Activated T-helper 2 cell treated with anti-CD3 and anti-CD28 coated beads, Interferon-gamma antibody, Interleukin-2, Interleukin-4, amounts not matched to agents 10 μg/mL and 5 μg/mL and 100 μg/mL, durations not matched to agents 14 hours and 24 hours and 36 hours (primary cell): Measurements from ENCODE around the gene CPA2. TPM values are rescaled to one million over a fixed set of nuclear protein-coding genes. Genes with fewer than 3 reads are reported as not detected.

Experiments used
- DNase-seq: peaks from one replicate; pipeline ENCODE4 v3.0.0; 2021; ENCODE audit warnings: low spot score
- H3K27ac Mint-ChIP-seq: one replicate; pipeline ENCODE4 v1.8.0; 2021; ENCODE audit warnings: mixed read lengths
- H3K27me3 Mint-ChIP-seq: one replicate; pipeline ENCODE4 v1.8.0; 2021; ENCODE audit warnings: low read depth, mixed read lengths
- H3K36me3 Mint-ChIP-seq: one replicate; pipeline ENCODE4 v1.8.0; 2021; ENCODE audit warnings: low read depth, mixed read lengths
- H3K4me1 Mint-ChIP-seq: one replicate; pipeline ENCODE4 v1.8.0; 2021; ENCODE audit warnings: low read depth, mixed read lengths
- H3K4me3 Mint-ChIP-seq: one replicate; pipeline ENCODE4 v1.8.0; 2021; ENCODE audit warnings: low read depth, mild to moderate bottlenecking, moderate library complexity, mixed read lengths
- H3K9me3 Mint-ChIP-seq: one replicate; pipeline ENCODE4 v1.8.0; 2021; ENCODE audit warnings: mixed read lengths
- intact Hi-C: fragments of 100-400 bp; cut with micrococcal nuclease; formaldehyde crosslinking; loops from one replicate; pipeline ENCODE4 v1.15.1; 2023
- total RNA-seq: library from RNA; stranded (reverse); gene quantifications from 2 replicates; pipeline ENCODE4 v1.2.3, GENCODE V29; 2022

CPA2 gene
- total RNA-seq, 1 donor from 2014 or later = 0.14 TPM

DNA sequence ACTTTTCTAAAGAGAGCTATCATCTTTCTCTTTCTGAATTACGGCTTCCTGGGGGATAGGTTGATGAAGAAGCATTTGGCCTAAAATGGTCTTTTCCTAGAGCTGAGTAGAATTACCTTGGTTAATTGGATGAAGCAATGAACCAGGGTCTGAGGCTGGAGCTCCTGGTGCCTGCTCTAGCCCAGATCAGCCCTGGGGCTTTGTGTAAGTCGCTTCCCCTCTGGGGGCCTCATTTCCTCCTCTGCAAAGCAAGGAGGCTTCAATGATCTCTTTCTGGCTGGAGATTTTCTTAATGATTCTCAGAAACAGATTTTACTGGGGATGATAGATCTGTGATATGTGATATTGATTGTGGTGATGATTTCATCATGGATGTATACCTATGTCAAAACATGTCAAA lies 3.5 kb upstream of the CPA2 start:
- no peaks in the 10 kb centered on the region for H3K27me3 Mint-ChIP-seq
- intact Hi-C loops = no loop called here
- H3K4me1 Mint-ChIP-seq = no peaks in the 10 kb centered on the region
- DNase-seq = no peak
- H3K27ac Mint-ChIP-seq = no peak overlapping the region
- H3K4me3 Mint-ChIP-seq = no peak overlapping the region
- peaks cover 8% of the 10 kb centered on the region for H3K9me3 Mint-ChIP-seq
- H3K36me3 Mint-ChIP-seq = no peaks in the 10 kb centered on the region

DNA sequence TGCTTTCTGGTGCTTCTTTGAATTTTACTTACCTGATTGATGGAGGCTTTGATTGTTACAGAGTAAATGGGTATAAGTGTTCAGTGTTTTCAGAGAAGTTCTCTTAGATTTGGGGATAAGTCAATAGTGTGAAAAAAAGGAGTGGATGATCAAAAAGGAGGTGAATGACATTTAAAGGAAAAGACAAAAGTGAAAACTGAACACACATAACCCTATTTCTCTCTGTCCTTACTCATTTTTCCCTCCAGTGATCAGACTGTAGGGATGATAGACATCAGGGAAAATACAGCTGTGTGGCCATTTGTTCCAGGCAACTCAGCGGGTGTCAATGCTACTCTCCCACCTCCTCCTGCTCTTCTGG lies 278 bp downstream of the CPA2 start:
- H3K4me1 Mint-ChIP-seq = no peaks in the 10 kb centered on the region
- H3K27ac Mint-ChIP-seq = no peak overlapping the region
- no peaks in the 10 kb centered on the region for H3K36me3 Mint-ChIP-seq
- DNase-seq = no peak
- intact Hi-C loops = no loop called here
- no peak overlapping the region for H3K4me3 Mint-ChIP-seq
- H3K27me3 Mint-ChIP-seq = no peaks in the 10 kb centered on the region
- no peaks in the 10 kb centered on the region for H3K9me3 Mint-ChIP-seq

DNA sequence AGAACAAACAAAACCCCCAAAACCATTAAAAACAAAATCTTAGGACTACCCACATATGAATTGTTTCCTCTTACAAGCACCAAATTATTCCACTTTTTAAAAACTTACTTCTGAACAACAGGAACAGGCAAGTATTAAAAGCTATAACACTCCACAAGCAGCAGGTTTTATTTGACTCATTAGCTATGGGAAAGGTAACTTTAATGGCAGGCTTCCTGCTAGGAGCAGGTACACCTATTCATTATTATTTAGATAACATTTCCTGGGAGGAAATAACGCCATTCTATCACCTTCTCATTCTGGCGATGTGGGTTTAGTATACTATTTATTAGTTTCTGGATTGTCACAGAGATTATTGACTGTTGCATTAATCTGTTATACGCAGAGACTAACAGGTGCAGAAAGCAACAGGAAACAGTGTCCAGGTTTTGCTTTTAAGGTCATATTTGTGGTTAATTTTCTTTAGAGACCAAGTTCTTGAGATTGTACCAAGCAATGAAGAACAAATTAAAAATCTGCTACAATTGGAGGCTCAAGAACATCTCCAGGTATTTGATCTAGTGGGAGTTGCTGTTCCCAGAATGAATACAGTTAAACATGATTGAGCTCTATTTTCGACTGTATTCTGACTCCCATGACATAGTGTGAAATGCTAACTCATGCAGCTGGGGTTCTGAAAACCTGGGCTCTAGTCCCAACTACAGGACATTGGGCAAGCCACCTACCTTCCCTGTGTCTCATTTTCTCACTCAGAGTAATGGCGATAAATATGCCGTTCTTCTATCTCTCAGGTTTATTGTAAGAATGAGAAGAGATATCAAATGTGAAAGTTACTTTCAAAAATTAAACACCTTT lies 2.0 kb downstream of the CPA2 start:
- Mint-ChIP-seq H3K4me1 (peaks cover 2% of the 10 kb centered on the region), H3K36me3 (no peaks in the 10 kb centered on the region), H3K27me3 (no peaks in the 10 kb centered on the region), H3K4me3 (no peak overlapping the region), H3K27ac (no peak overlapping the region), H3K9me3 (no peaks in the 10 kb centered on the region)
- intact Hi-C loops = no loop called here
- no peak for DNase-seq

DNA sequence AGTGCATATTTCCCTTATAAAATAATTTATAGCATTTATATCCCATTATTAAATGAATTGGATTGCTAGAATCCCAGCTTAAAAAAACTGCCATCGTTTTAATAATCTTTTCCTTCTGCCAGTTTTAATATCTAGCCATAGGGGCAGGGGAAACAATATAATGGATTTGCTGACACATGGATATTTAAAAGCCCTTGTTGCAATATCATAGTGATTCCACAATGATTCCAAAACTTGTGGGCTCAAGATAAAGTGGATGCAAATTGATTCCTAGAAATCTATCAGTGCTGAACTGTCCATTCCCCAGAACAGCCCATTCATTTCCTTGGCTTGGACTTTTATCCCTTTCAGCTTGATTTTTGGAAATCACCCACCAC lies 2.6 kb downstream of the CPA2 start:
- intact Hi-C loops = no loop called here
- H3K4me1 Mint-ChIP-seq = peaks cover 2% of the 10 kb centered on the region

DNA sequence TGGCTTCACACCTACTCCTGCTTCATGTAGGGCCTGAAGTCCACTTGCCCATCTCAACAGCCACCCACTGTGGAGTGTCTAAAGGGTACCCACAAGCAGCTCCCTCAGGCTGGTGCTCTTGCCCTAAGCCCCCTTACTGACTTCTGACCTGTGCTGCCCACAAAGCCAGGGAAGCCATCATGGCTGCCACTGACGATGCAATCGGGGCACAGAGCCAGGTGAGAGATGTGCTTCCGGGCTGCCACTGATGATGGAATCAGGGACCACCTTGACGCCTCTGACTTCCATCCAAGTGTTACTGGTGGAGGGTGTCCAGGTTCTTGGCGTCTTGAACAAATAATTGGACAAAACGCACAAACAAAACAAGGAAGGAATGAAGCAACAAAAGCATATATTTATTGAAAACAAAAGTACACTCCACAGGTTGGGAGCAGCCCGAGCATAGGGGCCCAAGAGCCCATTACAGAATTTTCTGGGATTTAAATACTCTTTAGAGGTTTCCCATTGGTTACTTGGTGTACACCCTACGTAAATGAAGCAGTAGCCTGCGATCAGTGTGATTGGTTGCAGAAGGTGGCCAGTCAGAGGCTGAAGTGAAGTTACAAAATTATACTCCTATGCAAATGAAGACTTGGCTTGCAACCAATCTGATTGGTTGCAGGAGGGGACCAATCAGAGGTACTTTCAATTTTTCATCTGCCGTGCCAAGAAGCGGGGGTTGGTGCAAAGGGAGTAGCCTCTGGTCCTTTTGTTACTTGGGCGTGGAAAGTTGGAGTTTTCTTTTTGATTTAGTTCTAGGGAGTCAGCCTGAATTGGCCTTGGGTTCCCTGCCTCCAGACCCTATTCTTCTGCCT lies 4.5 kb downstream of the CPA2 start:
- intact Hi-C loops = loop anchor here (10.0 kb wide), 1 partner anchor 196 kb away; the partner anchor contains the start of gene KLHDC10
- no peak overlapping the region for H3K27ac Mint-ChIP-seq
- DNase-seq = no peak

More for the DNA sequence above, 2.6 kb downstream of the CPA2 start:
- Mint-ChIP-seq H3K9me3 (no peaks in the 10 kb centered on the region), H3K27me3 (no peaks in the 10 kb centered on the region), H3K27ac (no peak overlapping the region), H3K36me3 (no peaks in the 10 kb centered on the region), H3K4me3 (no peak overlapping the region)
- no peak for DNase-seq

DNA sequence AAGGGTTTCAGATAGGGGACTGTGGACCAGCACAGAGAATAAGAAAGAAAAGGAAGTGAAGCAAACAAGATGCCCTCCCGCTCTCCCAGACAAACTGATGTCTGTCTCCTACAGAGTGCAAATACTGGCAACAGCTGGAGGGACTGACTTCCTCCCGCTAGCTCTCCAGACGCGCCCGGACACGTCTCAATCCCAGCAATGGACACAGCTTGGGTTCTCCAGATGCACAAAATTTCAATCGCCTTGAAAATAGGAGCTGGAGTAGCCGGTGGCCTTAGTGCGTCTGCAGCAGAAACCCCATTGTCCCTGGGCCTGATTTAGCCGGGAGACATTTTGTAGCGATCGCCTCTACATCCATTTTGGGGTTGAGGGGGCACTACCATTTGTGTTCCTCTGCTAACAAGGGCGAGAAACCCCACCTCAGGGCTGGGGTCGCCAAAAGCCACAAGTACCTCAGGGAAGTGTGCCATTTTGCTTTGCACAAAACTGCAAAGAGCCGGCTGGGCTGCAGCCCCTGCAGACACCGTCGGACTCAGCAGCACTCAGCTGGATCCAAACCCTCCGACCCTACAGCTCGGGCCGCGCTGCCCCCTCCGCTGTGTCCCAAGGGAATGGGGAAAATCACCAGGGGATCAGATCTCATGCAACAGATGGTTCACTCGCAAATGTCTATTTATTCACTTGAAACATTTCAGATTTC lies 5.9 kb downstream of the CPA2 start:
- H3K4me3 Mint-ChIP-seq = no peak overlapping the region
- intact Hi-C loops = loop anchor here (10.0 kb wide), 1 partner anchor 198 kb away; the partner anchor contains the start of gene KLHDC10
- peaks cover 3% of the 10 kb centered on the region for H3K27me3 Mint-ChIP-seq
- H3K9me3 Mint-ChIP-seq = no peaks in the 10 kb centered on the region
- peaks cover 16% of the 10 kb centered on the region for H3K4me1 Mint-ChIP-seq
- H3K36me3 Mint-ChIP-seq = no peaks in the 10 kb centered on the region
- DNase-seq = no peak
- H3K27ac Mint-ChIP-seq = no peak overlapping the region

More for the DNA sequence above, 4.5 kb downstream of the CPA2 start:
- no peaks in the 10 kb centered on the region for H3K9me3 Mint-ChIP-seq
- no peaks in the 10 kb centered on the region for H3K36me3 Mint-ChIP-seq
- no peak overlapping the region for H3K4me3 Mint-ChIP-seq
- H3K4me1 Mint-ChIP-seq = peaks cover 5% of the 10 kb centered on the region
- H3K27me3 Mint-ChIP-seq = peaks cover 3% of the 10 kb centered on the region

DNA sequence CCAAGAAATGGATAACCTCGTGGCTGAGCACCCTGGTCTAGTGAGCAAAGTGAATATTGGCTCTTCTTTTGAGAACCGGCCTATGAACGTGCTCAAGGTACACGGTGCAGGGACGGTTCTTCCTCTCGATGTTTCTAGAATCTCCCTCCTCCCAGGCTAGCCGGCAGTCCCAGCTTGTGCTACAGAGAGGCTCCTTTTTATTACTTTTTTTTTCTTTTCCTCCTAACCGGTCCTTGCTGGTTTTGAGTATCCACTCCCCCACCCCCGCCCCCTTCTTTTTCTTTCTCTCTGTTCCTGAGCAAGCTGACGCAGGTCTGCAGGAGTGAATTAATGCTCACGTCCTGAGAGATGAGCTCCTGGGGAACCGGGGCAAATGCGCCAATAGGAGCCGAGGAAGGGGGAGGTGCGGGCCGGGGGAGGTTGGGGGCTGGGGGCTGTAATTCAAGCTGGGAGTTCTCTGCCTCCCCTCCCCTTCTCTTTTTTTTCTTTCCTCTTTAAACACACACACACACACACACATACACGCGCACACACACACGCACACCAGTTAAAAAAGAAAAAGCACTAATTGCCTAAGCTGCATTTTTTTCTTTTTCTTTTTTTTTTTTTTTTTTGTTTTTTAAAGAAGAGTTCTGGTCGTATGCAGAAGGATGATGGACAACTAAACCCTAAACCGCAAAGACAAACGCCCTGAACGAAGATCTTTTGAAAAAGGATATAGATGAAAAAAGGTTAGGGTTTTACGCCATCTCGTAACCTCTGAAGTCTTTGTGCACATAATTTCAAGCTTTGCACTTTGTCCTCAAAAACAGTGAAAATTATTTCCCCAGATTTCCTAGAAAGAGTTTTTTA lies 6.6 kb downstream of the CPA2 start:
- Mint-ChIP-seq H3K9me3 (no peaks in the 10 kb centered on the region), H3K36me3 (no peaks in the 10 kb centered on the region), H3K4me1 (peaks cover 21% of the 10 kb centered on the region), H3K27ac (no peak overlapping the region), H3K27me3 (peaks cover 3% of the 10 kb centered on the region), H3K4me3 (peak overlapping the region; percentile 30)
- no peak for DNase-seq
- intact Hi-C loops = loop anchor here (10.0 kb wide), 1 partner anchor 199 kb away; the partner anchor contains the start of gene KLHDC10

DNA sequence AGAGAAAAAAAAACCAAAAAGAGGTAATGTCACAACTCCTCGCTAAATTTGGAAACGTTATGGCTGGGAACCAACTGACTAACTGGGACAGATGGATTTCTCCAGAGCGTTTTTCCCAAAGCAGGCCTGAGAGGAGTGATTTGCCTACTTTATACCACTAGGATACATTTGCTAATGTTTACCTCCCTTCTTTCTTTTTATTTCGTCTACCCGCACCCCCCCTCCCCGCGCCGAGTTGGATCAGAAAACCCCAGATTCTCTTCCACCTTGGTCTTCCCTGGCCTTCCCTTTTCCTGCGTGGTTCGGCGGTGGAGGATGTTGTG lies 7.2 kb downstream of the CPA2 start:
- peaks cover 3% of the 10 kb centered on the region for H3K27me3 Mint-ChIP-seq
- intact Hi-C loops = loop anchor here (10.0 kb wide), 1 partner anchor 199 kb away; the partner anchor contains the start of gene KLHDC10
- H3K4me1 Mint-ChIP-seq = peaks cover 21% of the 10 kb centered on the region
- H3K27ac Mint-ChIP-seq = no peak overlapping the region
- H3K36me3 Mint-ChIP-seq = no peaks in the 10 kb centered on the region
- DNase-seq = no peak
- no peaks in the 10 kb centered on the region for H3K9me3 Mint-ChIP-seq
- H3K4me3 Mint-ChIP-seq = no peak overlapping the region

DNA sequence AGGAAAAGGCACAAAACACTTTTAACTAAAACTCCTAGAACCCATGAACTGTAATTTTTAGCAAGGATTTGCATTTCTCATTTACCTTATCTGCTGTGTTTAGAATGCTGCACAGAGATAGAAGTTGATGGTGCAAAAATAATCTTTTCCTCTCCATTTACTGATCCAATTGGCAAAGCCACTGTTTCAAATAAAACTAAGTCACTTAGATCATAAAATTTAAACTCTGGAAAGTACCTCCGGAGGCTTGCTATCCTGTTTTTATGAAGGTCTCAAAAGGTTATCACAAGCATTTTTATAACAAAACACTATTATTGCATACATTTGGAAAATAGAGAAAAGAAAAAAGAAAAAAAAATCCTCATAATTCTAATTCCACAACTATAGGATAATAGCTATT lies 7.6 kb downstream of the CPA2 start:
- no peak for DNase-seq
- Mint-ChIP-seq H3K27ac (no peak overlapping the region), H3K9me3 (no peaks in the 10 kb centered on the region), H3K36me3 (no peaks in the 10 kb centered on the region), H3K27me3 (peaks cover 3% of the 10 kb centered on the region), H3K4me1 (peaks cover 21% of the 10 kb centered on the region), H3K4me3 (no peak overlapping the region)
- intact Hi-C loops = loop anchor here (10.0 kb wide), 1 partner anchor 199 kb away; the partner anchor contains the start of gene KLHDC10

DNA sequence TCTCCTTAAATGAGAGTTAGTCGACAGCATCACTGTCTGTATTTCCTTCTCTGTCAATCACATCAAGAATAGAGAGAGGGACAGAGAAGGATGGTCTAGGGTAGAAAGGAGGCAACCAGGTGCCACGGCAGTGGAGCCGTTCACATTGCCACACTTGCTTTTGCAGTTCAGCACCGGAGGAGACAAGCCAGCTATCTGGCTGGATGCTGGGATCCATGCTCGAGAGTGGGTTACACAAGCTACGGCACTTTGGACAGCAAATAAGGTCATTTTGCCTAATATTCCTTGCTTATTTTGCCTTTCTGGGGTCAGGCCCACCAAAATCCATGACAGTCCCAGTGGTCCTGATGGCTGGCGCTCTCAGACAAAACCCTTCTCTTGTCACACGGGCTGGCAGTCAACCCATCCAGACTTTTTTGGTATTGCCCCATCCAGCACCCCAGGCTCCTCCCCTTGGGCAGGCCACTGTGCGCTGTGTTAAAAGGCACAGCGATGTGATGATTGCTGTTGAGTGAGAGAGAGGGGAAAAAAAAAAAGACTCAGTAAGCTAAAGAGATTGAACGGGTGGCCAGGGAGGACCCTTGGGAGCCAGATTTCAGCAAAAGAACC lies 8.4 kb downstream of the CPA2 start:
- intact Hi-C loops = loop anchor here (5.0 to 10.0 kb wide), 3 partner anchors 33 to 200 kb away; partner anchors contain the start of gene KLHDC10
- no peak for DNase-seq
- no peaks in the 10 kb centered on the region for H3K36me3 Mint-ChIP-seq
- H3K9me3 Mint-ChIP-seq = no peaks in the 10 kb centered on the region
- H3K27ac Mint-ChIP-seq = no peak overlapping the region
- no peak overlapping the region for H3K4me3 Mint-ChIP-seq
- H3K27me3 Mint-ChIP-seq = peaks cover 3% of the 10 kb centered on the region
- peaks cover 21% of the 10 kb centered on the region for H3K4me1 Mint-ChIP-seq

DNA sequence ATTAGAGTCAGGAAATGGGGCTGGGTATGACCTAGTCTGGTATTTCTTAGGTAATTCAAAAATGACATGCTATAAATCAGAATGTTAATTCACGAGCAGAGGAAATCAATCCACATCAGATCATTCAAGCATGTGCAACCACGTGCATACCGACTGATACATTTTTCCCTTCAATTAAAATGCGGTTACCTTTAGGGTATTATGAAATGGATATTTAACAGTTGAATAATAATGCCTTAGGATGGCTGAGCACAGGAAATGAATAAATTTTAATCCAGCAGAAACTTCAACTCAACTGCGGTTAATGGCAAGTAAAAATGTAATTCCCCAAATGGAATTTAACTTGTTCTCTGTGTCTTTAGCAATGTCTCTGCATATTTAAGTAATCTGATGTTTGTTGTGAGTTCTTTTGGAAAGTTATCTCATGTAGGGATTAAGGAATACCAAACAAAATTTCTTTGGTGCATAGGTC lies 9.2 kb downstream of the CPA2 start:
- peak overlapping the region; percentile 51 for H3K27ac Mint-ChIP-seq
- no peak for DNase-seq
- peaks cover 21% of the 10 kb centered on the region for H3K4me1 Mint-ChIP-seq
- H3K36me3 Mint-ChIP-seq = no peaks in the 10 kb centered on the region
- intact Hi-C loops = loop anchor here (2.0 to 10.0 kb wide), 4 partner anchors 34 to 201 kb away; partner anchors contain the start of gene KLHDC10
- H3K9me3 Mint-ChIP-seq = no peaks in the 10 kb centered on the region
- no peak overlapping the region for H3K4me3 Mint-ChIP-seq
- peaks cover 3% of the 10 kb centered on the region for H3K27me3 Mint-ChIP-seq
